LNCaP clone FGC (cell line): ENCODE data around the gene RCN1.
"Not testable (repeated sequence)": the region's sequence is repeated elsewhere in the genome, so short reads cannot be mapped to it uniquely, and the experiment has no call there.

ENCODE experiments used
- DNase-seq: peaks from one replicate; pipeline ENCODE4 v3.0.0-alpha.2; 2011; ENCODE audit warnings: low read depth
- H3K4me3 ChIP-seq: 2 replicates; pipeline ENCODE4 v1.5.1; 2011; ENCODE audit warnings: mild to moderate bottlenecking, low read depth, low read length, control low read depth
- CTCF ChIP-seq: IDR thresholded peaks from 2 replicates; pipeline ENCODE4 v1.5.1; 2012; ENCODE audit warnings: mild to moderate bottlenecking; ENCODE audit not compliant: control insufficient read depth, insufficient read depth; ENCODE audit errors: extremely low read depth

Gene RCN1

GRCh38 chr11:32118025-32118974 lies 27.4 kb downstream of the RCN1 start:
- no peak for DNase-seq
- TF ChIP-seq CTCF: no peak
- no peak overlapping the region for H3K4me3 ChIP-seq

GRCh38 chr11:32119139-32119538 lies 28.3 kb downstream of the RCN1 start:
- not testable (repeated sequence) for DNase-seq, H3K4me3 ChIP-seq

GRCh38 chr11:32121012-32121411 lies 30.1 kb downstream of the RCN1 start:
- no peak for TF ChIP-seq CTCF
- no peak overlapping the region for H3K4me3 ChIP-seq
- DNase-seq: no peak

GRCh38 chr11:32122200-32122599 lies 31.3 kb downstream of the RCN1 start:
- no peak for DNase-seq

GRCh38 chr11:32131321-32131720 lies 40.4 kb downstream of the RCN1 start:
- no peak overlapping the region for H3K4me3 ChIP-seq
- no peak for TF ChIP-seq CTCF
- no peak for DNase-seq

More at GRCh38 chr11:32122200-32122599, 31.3 kb downstream of the RCN1 start:
- no peak overlapping the region for H3K4me3 ChIP-seq
- no peak for TF ChIP-seq CTCF

GRCh38 chr11:32136657-32137056 lies 45.8 kb downstream of the RCN1 start:
- no peak for TF ChIP-seq CTCF
- H3K4me3 ChIP-seq: no peak overlapping the region
- DNase-seq: no peak

- TF ChIP-seq CTCF: no peak
- no peak for DNase-seq
- H3K4me3 ChIP-seq: no peak overlapping the region
These were observed 46.4 kb downstream of the RCN1 start for GRCh38 chr11:32137263-32137662.
